Chondrocyte (in vitro differentiated cells): ENCODE results near the gene MRPL34. TPM values are rescaled to one million over a fixed set of nuclear protein-coding genes. Genes with fewer than 3 reads are reported as not detected.

Experiments used
- DNase-seq: peaks from one replicate; pipeline ENCODE4 v3.0.0; 2021; ENCODE audit warnings: mixed read lengths, low spot score
- H3K27ac Mint-ChIP-seq: one replicate; pipeline ENCODE4 v1.8.0; 2021; ENCODE audit warnings: mild to moderate bottlenecking, moderate library complexity, mixed read lengths; ENCODE audit not compliant: unreplicated experiment
- H3K27me3 Mint-ChIP-seq: 2 replicates; pipeline ENCODE4 v1.8.0; 2021; ENCODE audit warnings: low read depth, mixed read lengths
- H3K36me3 Mint-ChIP-seq: 2 replicates; pipeline ENCODE4 v1.8.0; 2021; ENCODE audit warnings: low read depth, mixed read lengths
- H3K4me1 Mint-ChIP-seq: 2 replicates; pipeline ENCODE4 v1.8.0; 2021; ENCODE audit warnings: low read depth, mild to moderate bottlenecking, mixed read lengths
- H3K4me3 Mint-ChIP-seq: one replicate; pipeline ENCODE4 v1.8.0; 2021; ENCODE audit warnings: mild to moderate bottlenecking, moderate library complexity, mixed read lengths; ENCODE audit not compliant: unreplicated experiment
- H3K9me3 Mint-ChIP-seq: 2 replicates; pipeline ENCODE4 v1.8.0; 2021; ENCODE audit warnings: low read depth, mixed read lengths
- total RNA-seq: library from RNA; stranded (reverse); gene quantifications from 3 replicates; pipeline ENCODE4 v1.2.1, GENCODE V29; 2021
- TF ChIP-seq, protein P1 (sequence below): fragments of 200-600 bp; sonication (generic); IDR thresholded peaks from 2 replicates; pipeline ENCODE4 v1.5.0; 2021; ENCODE audit warnings: antibody characterized with exemption, mild to moderate bottlenecking, moderate library complexity

The MRPL34 gene
- total RNA-seq, 1 donor from 2014 or later = 56.6 TPM

DNA sequence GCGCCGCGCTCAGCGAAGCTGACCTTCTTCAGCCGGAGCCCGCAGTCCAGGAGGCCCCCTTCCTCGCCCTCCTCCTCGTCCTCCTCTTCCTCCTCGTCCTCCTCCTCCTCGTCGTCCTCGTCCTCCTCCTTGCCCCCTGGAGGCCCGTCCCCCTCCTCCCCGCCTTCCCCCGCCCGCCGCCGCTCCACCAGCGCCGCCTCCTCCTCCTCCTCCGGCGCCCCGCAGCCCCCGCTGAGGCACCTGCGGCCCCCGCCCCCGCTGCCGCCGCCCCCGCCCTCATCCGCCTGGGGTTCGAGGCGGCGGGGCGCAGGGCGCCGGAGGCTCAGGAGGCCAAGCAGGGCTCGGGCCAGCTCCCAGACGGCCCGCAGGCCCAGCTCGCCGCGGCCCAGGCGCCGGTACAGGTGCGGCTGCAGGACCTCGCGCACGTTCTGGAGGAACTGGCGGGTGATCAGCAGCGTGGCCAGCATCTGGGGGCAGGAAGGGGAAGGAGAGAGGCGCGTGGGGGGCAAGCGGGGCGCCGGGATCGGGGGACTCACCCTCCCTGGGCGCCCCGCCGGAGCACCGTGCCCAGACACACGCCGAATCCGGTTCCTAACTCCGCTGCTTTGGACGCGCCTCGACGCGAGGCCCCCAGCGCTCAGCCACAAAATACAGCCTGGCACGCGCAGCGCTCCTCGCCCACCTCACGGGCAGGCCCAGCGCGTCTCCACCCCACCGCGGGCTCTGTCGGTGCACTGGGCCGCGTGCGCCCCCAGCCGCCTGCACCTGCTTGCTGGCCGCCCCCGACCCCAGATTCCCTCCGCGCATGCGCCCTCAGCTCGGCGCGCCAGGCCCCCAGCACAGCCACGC is 23.1 kb downstream of the MRPL34 start:
- H3K27me3 Mint-ChIP-seq = no peaks in the 10 kb centered on the region

DNA sequence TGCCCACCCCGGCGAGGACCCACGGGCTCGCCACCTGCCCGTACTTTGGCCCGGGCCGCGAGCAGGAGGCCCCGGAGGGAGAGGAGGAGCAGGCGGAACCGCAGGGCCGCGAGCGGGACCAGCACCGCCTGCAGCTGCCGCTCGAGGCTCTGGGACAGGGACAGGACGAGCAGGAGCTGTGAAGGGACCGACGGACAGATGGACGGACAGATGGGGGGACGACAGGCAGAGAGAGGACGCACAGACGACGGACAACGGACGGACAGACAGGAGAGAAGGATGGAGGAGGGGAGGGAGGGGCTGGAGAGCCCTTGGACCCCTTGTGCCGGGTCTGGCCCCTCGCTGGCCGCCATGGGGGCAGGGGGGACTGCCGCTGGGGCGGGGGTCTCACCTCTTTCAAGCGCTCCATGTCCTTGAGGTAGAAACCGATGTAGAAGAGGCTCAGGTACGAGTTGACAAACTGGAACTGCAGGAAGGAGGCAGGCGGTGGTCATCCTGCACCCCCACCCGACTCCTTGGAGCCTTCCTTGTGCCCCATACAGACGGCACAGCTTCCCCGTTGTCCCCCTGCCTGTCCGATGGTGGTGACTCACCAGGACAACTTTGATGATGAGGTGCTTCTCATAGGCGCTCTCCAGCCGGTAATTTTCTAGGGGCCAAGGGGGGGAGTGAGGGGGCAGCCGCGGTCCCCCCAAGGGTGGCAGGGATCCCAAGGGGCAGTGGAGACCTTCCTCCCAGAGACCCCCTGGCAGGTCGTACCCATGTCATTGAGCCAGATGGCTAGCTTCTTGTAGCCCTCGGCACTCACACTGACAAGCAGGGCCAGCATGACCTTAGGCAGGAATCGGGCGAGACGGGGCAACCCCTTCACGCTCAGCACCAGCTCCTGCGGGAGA is 23.9 kb downstream of the MRPL34 start:
- TF ChIP-seq, protein P1, sequence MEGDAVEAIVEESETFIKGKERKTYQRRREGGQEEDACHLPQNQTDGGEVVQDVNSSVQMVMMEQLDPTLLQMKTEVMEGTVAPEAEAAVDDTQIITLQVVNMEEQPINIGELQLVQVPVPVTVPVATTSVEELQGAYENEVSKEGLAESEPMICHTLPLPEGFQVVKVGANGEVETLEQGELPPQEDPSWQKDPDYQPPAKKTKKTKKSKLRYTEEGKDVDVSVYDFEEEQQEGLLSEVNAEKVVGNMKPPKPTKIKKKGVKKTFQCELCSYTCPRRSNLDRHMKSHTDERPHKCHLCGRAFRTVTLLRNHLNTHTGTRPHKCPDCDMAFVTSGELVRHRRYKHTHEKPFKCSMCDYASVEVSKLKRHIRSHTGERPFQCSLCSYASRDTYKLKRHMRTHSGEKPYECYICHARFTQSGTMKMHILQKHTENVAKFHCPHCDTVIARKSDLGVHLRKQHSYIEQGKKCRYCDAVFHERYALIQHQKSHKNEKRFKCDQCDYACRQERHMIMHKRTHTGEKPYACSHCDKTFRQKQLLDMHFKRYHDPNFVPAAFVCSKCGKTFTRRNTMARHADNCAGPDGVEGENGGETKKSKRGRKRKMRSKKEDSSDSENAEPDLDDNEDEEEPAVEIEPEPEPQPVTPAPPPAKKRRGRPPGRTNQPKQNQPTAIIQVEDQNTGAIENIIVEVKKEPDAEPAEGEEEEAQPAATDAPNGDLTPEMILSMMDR = no peak
- Mint-ChIP-seq H3K27me3 (no peaks in the 10 kb centered on the region), H3K4me3 (no peak overlapping the region), H3K9me3 (no peaks in the 10 kb centered on the region), H3K4me1 (peaks cover 12% of the 10 kb centered on the region), H3K36me3 (peaks cover 8% of the 10 kb centered on the region), H3K27ac (no peak overlapping the region)
- no peak for DNase-seq

More for the DNA sequence above, 23.1 kb downstream of the MRPL34 start:
- Mint-ChIP-seq H3K9me3 (no peaks in the 10 kb centered on the region), H3K4me1 (peaks cover 9% of the 10 kb centered on the region), H3K36me3 (peaks cover 8% of the 10 kb centered on the region), H3K27ac (no peak overlapping the region), H3K4me3 (no peak overlapping the region)
- TF ChIP-seq, protein P1 = no peak
- no peak for DNase-seq

DNA sequence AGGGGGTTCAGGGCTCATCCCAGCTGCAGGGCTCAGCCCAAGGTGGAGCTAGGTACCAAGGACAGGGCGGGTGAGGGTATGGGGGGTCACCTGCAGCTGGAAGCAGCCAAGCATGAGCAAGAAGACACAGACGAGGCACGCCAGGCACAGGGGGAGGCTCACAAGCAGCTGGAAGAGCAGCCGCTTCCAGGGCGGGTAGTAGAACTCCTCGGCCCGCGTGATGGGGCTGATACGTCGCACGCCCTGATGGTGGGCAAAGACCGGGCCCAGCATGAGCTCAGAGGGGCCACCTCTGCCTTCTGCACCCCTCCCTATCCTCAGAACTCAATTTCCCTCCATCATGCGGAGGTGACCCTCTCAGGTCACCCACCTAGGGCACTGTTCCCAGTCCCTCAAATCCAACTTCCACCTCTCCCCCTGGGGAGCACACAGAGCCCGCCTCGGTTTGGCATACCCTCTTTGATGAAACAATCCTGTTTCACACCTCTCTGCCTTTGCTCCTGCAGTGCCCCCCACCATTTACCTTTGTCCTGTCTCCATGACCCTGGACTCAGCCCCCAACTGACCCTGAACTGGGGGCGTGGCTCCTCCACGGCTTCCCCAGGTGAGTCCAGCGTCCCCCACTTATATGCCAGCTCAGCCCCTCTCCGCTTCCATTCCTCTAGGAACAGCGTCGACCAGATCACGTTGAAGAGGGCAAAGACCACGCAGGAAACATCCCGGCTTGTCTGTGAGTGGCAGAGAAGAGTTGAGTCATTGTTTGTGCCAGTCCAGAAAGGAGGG is 24.8 kb downstream of the MRPL34 start:
- H3K27ac Mint-ChIP-seq = no peak overlapping the region
- TF ChIP-seq, protein P1 = no peak
- DNase-seq = no peak
- H3K4me3 Mint-ChIP-seq = no peak overlapping the region
- no peaks in the 10 kb centered on the region for H3K27me3 Mint-ChIP-seq
- H3K9me3 Mint-ChIP-seq = no peaks in the 10 kb centered on the region
- peaks cover 19% of the 10 kb centered on the region for H3K4me1 Mint-ChIP-seq
- peaks cover 8% of the 10 kb centered on the region for H3K36me3 Mint-ChIP-seq

DNA sequence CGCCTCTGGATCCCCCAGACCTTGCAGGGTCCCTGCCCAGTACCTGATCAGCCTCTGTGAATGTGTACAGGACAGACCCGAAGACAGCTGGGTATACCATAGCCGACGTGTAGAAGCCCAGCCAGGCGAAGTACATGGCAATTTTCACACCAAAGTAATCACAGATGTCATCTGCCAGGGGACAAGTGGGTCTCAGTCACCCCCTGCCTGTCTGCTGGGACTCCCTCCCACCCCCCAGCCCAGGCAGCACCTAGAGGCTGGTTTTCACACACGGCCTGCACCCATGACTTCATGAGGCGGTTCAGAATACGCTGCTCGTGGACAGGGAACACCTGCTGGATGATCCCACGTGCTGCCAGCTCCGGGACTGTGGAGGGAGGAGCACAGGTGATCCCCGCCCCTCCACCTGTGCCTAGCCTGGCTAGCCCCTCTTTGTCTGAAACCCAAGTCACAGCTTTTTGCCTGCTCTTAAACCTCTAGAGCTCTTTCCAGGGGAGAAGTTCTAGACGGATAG is 25.4 kb downstream of the MRPL34 start:
- Mint-ChIP-seq H3K27me3 (no peaks in the 10 kb centered on the region), H3K4me3 (no peak overlapping the region), H3K9me3 (no peaks in the 10 kb centered on the region), H3K36me3 (peaks cover 8% of the 10 kb centered on the region), H3K27ac (no peak overlapping the region), H3K4me1 (peaks cover 15% of the 10 kb centered on the region)
- TF ChIP-seq, protein P1 = no peak
- no peak for DNase-seq
